GM21786 (cell line): ENCODE data around the gene MIER3.
"Not testable (repeated sequence)": the region's sequence is repeated elsewhere in the genome, so short reads cannot be mapped to it uniquely, and the experiment has no call there.

Experiments used
- ATAC-seq: cut with Tn5 transposase; IDR thresholded peaks from one replicate; pipeline ENCODE4 v1.9.1; 2021; ENCODE audit not compliant: unreplicated experiment

Gene MIER3

GRCh38 chr5:56951946-56952691 is at the start of gene MIER3:
MIER3 (minus strand) TSS chr5:56952123; CDS start chr5:56952102, 21 bp downstream.
- peak; percentile 90 for ATAC-seq

GRCh38 chr5:56995596-56995995 is 43.7 kb upstream of the MIER3 start:
- ATAC-seq = no peak

GRCh38 chr5:56993241-56993640 is 41.3 kb upstream of the MIER3 start:
- ATAC-seq = no peak

- ATAC-seq = no peak
Observed at GRCh38 chr5:56989676-56990075, 37.8 kb upstream of the MIER3 start.

- no peak for ATAC-seq
Observed at GRCh38 chr5:56988490-56988889, 36.6 kb upstream of the MIER3 start.

GRCh38 chr5:56987171-56987570 is 35.2 kb upstream of the MIER3 start:
- ATAC-seq = no peak

GRCh38 chr5:56986626-56986947 is 34.7 kb upstream of the MIER3 start:
- ATAC-seq = no peak

- no peak for ATAC-seq
Observed at GRCh38 chr5:56985936-56986625, 34.2 kb upstream of the MIER3 start.

GRCh38 chr5:56984445-56984844 is 32.5 kb upstream of the MIER3 start:
- ATAC-seq = no peak

GRCh38 chr5:56983593-56984361 is 31.9 kb upstream of the MIER3 start:
- ATAC-seq = no peak

GRCh38 chr5:56981548-56982315 is 29.8 kb upstream of the MIER3 start:
- ATAC-seq = no peak

- ATAC-seq = no peak
Observed at GRCh38 chr5:56979968-56980367, 28.0 kb upstream of the MIER3 start.

- ATAC-seq = not testable (repeated sequence)
Observed at GRCh38 chr5:56979526-56979925, 27.6 kb upstream of the MIER3 start.

GRCh38 chr5:56977822-56978221 is 25.9 kb upstream of the MIER3 start:
- ATAC-seq = no peak

- no peak for ATAC-seq
Observed at GRCh38 chr5:56977021-56977420, 25.1 kb upstream of the MIER3 start.

GRCh38 chr5:56974241-56974640 is 22.3 kb upstream of the MIER3 start:
- no peak for ATAC-seq

- no peak for ATAC-seq
Observed at GRCh38 chr5:56973473-56973872, 21.6 kb upstream of the MIER3 start.

GRCh38 chr5:56971275-56971674 is 19.4 kb upstream of the MIER3 start:
- no peak for ATAC-seq

- ATAC-seq = no peak
Observed at GRCh38 chr5:56964173-56964572, 12.2 kb upstream of the MIER3 start.

GRCh38 chr5:56963246-56963645 is 11.3 kb upstream of the MIER3 start:
- ATAC-seq = no peak

GRCh38 chr5:56962286-56962685 is 10.4 kb upstream of the MIER3 start:
- no peak for ATAC-seq
